Muscle of arm (tissue), 12 donors: ENCODE measurements around the gene NUCB1. TPM values are rescaled to one million over a fixed set of nuclear protein-coding genes. Genes with fewer than 3 reads are reported as not detected.
A peak's percentile ranks its signal among the peaks of the same experiment; 100 is the strongest.
"Not testable (repeated sequence)": the region's sequence is repeated elsewhere in the genome, so short reads cannot be mapped to it uniquely, and the experiment has no call there.

Source experiments
- DNase-seq: peaks from one replicate; pipeline ENCODE4 v3.0.0-alpha.2; 2013
- polyA plus RNA-seq, 12 donors: library from polyadenylated mRNA; unstranded; fragments of 120-200 nt; gene quantifications; one replicate each; pipeline ENCODE4 v1.2.1, GENCODE V29; 2013; ENCODE audit not compliant: insufficient read length in 12 of 12

NUCB1 gene
- polyA plus RNA-seq, 12 donors: 114 to 175 (median 139) TPM; not detected in 1

DNA sequence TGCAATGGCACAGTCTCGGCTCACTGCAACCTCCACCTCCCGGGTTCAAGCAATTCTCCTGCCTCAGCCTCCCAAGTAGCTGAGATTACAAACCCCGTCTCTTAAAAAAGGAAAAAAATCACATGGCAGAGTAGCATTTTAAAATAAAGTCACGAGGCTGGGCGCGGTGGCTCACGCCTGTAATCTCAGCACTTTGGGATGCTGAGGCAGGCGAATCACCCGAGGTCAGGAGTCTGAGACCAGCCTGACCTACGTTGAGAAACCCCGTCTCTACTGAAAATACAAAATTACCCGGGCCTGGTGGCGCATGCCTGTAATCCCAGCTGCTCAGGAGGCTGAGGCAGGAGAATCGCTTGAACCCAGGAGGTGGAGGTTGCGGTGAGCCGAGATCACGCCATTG lies 27.6 kb downstream of the NUCB1 start:
- DNase-seq: not testable (repeated sequence)

- DNase-seq: no peak
Observed at GRCh38 chr19:48928164-48929025, 28.3 kb downstream of the NUCB1 start.

DNA sequence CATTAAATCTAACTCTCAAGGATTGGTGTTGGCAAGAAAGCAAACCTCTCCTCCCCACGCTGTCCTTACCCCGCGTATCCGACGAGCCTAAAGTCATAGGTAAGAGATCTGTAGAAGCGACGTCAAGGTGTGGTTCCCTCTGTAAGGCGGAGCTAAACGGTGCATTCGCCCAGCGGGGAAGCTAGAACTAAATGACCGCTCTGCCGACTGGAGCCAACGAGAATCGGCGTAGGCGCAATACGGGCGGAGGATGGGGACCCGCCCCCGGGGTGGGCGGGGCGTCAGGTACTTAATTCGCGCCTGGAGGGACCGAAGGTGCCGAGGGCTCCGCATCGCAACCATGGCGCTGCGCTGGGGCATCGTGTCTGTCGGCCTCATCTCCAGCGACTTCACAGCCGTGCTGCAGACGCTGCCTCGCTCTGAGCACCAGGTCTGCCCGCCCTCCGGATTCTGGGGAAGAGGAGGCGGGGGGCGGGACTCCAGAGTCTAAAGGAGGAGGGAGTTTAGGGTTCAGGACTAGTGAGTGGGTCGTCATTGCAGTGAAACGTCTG lies 33.3 kb downstream of the NUCB1 start, which contains the start of gene DHDH:
DHDH (plus strand) TSS at position 318 of the 551 bp plus-strand sequence; CDS start at position 341, 23 bp downstream.
- DNase-seq: peak; percentile 53

DNA sequence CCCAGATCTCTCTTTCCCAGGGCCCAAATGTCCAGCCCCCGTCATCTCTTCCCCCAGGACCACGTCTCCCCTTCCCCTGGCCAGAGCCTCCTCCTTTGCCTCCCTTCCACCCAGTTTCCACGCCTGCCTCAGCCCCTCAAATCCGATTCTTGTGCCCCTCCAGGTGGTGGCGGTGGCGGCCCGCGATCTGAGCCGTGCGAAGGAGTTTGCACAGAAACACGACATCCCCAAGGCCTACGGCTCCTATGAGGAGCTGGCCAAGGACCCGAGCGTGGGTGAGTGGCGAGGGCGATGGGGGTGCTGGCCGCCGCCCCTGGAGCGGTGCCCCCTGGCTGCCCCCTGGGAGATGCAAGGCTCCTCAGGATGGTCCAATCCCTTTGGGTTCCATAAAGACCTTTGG lies 34.7 kb downstream of the NUCB1 start:
- no peak for DNase-seq

GRCh38 chr19:48935864-48936263 lies 35.8 kb downstream of the NUCB1 start:
- DNase-seq: no peak

DNA sequence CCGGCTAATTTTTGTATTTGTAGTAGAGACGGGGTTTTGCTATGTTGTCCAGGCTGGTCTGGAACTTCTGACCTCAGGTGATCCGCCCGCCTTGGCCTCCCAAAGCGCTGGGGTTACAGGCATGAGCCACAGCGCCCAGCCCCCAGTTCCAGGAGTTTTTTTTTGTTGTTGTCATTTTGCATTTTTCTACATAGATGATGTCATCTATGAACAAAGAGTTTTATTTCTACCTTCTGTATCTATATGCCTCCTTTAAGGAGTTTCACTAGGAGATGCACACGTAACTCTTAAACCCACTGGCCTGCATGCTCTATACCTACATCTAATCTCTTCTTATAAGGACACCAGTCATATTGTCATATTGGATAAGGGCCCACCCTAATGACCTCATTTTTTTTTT lies 38.1 kb downstream of the NUCB1 start:
- DNase-seq: no peak

DNA sequence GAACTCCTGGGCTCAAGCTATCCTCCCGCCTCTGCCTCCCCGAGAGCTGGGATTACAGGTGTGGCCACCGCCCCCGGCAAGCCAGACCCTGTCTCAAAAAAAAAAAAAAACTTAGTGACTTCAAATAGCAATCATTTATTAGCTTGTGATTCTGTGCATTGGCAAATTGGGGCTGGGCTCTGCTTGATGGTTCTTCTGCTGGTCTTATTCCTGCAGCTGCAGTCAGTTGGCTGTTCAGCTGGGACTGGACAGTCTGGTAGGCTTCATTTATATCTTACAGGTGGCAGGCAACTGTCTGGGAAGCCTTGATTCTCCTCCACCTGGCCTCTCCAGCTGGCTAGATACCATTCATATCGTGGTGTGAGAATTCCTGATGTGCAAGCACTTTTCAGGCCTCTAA lies 40.8 kb downstream of the NUCB1 start:
- DNase-seq: no peak

DNA sequence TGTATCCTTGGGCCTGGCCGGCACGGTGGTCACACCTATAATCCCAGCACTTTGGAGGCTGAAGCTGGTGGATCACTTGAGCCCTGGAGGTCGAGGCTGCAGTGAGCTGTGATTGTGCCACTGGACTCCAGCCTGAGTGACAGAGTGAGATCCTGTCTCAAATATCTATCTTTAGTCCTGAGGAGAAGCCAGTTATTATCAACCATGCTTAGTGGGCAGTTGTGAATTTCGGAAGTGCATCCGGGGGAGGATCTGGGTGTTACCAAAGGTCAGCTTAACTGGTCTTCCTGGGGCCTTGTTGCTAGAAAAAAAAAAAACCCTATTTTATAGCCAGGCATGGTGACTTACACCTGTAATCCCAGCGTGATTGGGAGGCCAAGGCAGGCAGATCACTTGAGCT lies 43.0 kb downstream of the NUCB1 start:
- no peak for DNase-seq

- DNase-seq: no peak
Observed at GRCh38 chr19:48945415-48945814, 45.3 kb downstream of the NUCB1 start.

DNA sequence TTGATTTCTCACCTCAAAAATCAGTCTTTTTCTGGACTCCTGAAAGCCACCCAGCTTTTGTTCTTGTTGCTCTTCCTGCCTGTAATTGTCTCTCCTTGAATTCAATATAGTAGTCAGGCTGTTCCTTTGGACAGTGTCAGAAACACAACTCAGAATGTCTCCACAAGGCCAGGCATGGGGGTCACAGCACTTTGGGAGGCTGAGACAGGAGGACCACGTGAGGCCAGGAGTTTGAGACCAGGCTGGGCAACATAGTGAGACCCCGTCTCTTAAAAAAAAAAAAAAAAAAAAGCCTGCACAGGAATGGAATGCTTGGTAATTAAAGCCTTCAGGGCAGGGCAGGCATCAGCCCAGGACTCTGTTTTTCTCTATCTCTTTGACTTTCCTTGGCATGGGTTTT lies 45.7 kb downstream of the NUCB1 start:
- DNase-seq: no peak

DNA sequence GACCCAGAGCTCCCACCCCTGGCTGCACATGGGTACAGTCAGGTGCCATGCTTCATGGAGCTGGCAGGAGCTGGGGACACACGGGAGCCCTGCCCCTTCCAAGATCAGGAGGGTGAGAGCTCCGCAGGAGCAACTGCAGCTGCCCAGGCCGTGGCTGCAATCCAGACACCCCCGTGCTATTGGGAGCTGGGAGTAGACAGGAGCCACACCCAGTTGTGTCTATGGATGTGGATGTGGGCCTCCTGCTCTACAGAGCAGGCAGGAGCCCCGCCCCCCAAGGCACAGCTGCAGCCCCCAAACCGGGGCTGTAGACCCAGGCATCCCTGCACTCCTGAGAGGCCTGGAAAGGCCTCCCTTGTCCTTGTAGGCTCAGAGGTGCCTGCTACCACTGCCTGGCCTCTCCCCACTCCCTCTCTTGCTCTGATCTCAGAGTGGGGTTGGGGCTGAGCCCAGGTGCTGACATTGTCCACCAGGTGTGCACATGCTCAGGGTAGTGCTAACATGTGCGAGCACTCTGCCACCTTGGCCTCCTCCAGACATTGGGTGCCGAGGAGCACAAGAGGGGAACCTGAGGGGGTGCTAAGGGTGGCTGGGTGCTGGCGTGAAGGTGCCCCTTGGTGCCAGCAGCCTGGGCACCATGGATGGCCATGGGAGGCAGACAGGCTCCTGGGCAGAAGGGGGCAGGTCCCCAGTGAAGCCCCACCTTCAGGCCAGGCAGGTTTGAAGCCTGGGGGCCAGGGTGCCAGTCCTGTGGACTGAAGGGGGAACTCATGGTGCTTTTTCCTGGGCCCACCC lies 46.5 kb downstream of the NUCB1 start:
- no peak for DNase-seq

- DNase-seq: no peak
Observed at GRCh38 chr19:48947258-48947542, 47.1 kb downstream of the NUCB1 start.

- DNase-seq: no peak
Observed at GRCh38 chr19:48950159-48950558, 50.0 kb downstream of the NUCB1 start.

DNA sequence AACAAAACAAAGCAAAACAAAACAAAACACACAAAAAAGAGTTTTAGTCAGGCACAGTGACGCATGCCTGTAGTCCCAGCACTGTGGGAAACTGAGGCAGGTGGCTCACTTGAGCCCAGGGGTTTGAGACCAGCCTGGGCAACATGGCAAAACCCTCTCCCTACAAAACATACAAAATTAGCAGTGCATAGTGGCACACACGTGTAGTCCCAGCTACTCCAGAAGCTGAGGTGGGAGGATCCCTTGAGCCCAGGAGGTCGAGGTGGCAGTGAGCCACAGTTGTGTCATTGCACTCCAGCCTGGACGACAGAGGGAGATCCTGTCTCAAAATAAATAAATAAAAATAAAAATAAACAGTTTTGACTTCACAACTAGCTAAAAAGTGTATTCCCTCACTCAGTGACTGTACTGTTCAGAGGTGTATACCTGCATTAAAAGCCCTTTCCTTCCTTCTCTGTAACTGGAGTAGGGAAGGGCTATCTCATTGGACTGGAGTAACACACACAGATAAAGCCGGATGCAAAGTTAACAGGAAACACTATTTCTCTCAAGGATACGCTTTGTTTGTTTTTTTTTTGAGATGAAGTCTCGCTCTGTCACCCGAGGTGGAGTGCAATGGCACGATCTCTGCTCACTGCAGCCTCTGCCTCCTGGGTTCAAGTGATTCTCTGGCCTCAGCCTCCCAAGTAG lies 50.9 kb downstream of the NUCB1 start:
- no peak for DNase-seq

- no peak for DNase-seq
Observed at GRCh38 chr19:48953141-48953540, 53.0 kb downstream of the NUCB1 start.

GRCh38 chr19:48953990-48954594 lies 54.0 kb downstream of the NUCB1 start:
- no peak for DNase-seq

- peak; percentile 97 for DNase-seq
Observed at GRCh38 chr19:48954595-48955307, 54.6 kb downstream of the NUCB1 start, which contains the start of gene BAX. Gene BAX (plus strand): TSS chr19:48954875. CDS start chr19:48954929, 54 bp downstream.

DNA sequence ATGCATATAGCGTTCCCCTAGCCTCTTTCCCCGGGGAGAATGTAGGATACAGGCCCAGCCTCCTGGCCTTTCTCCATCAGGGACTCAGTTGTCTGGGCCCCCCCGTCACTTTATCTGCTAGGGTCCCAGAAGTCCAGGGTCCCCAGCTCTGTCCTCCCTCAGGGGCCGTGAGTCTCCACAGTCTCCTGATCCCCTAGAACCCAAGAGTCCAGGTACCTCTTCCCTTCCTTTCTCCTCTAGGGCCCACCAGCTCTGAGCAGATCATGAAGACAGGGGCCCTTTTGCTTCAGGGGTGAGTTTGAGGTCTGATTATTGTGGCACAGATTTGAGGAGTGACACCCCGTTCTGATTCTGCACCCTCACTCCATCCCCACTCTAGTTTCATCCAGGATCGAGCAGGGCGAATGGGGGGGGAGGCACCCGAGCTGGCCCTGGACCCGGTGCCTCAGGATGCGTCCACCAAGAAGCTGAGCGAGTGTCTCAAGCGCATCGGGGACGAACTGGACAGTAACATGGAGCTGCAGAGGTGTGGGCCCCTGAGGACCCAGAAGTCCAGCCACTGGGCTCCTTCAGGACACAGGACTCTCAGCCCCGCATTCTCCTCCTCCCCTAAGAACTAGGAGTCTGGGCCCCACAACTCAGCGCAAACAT lies 55.3 kb downstream of the NUCB1 start:
- no peak for DNase-seq

- no peak for DNase-seq
Observed at GRCh38 chr19:48958006-48958405, 57.9 kb downstream of the NUCB1 start.
